Brain microvascular endothelial cell (primary cell): ENCODE results near the gene DNAJB13.

Experiments
- DNase-seq: peaks from one replicate; pipeline ENCODE4 v3.0.0-alpha.2; 2020
- H3K27ac ChIP-seq: fragments of 250-450 bp; sonication (Bioruptor Pico); 2 replicates; pipeline ENCODE4 v1.5.1; 2020; ENCODE audit warnings: mild to moderate bottlenecking, moderate library complexity
- H3K27me3 ChIP-seq: fragments of 250-450 bp; sonication (Bioruptor Pico); replicated peaks from 2 replicates; pipeline ENCODE4 v1.5.1; 2020; ENCODE audit warnings: mild to moderate bottlenecking
- H3K36me3 ChIP-seq: fragments of 250-450 bp; sonication (Bioruptor Pico); replicated peaks from 2 replicates; pipeline ENCODE4 v1.5.1; 2020; ENCODE audit warnings: mild to moderate bottlenecking
- H3K4me3 ChIP-seq: 2 replicates; pipeline ENCODE4 v1.5.1; 2011; ENCODE audit warnings: low read depth, mild to moderate bottlenecking, control low read depth, low read length, moderate library complexity
- in situ Hi-C: cut with HindIII; loops from 2 replicates; pipeline ENCODE4 v1.10.0; 2017; ENCODE audit warnings: low sequenced_read_pairs, low pct_ligation_motif_present
- TF ChIP-seq, protein P1 (sequence below): IDR thresholded peaks from 2 replicates; pipeline ENCODE4 v1.5.1; 2011; ENCODE audit warnings: low read depth, mild to moderate bottlenecking, moderate library complexity, low read length, control low read depth, inconsistent platforms; ENCODE audit errors: missing control alignments

The DNAJB13 gene, protein sequence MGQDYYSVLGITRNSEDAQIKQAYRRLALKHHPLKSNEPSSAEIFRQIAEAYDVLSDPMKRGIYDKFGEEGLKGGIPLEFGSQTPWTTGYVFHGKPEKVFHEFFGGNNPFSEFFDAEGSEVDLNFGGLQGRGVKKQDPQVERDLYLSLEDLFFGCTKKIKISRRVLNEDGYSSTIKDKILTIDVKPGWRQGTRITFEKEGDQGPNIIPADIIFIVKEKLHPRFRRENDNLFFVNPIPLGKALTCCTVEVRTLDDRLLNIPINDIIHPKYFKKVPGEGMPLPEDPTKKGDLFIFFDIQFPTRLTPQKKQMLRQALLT

DNA sequence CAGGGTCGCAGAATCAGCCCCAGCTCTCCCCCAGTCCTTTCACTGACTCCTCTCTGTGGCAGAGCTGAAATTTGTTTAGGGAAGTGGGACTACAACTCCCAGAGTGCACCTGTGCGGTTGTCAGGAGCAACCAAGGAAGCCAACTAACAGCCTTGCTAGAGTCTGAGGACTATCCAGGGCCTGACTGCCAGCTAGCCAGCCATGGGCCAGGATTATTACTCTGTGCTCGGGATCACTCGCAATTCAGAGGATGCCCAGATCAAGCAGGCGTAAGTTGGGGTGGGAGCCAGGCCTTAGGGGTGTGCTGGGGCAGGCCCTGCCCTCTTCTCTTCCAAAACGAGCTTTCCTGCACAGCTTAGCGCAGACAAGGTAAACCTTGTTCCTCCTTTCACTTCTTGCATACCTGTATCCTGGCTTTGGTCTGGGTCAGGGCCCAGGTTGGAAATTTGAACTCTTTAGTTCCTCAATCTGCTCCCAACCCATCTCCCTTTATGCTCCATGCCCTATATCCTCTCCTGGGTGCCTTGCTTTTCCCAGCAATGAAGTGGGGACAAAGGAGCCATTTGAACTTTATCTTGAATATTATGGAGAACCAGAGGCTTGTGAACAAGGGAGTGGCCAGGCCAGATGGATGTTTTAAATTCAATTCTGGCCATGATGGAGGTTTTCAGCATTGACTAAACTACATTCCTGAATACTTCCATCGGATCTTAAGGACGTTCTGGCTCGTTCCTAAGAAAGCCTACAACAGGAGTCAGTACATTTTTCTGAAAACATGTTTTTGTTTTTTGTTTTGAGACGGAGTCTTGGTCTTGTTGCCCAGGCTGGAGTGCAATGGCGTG is at the start of gene DNAJB13:
Gene DNAJB13, plus strand, starts transcription at position 158 of the 842 bp plus-strand sequence. Its CDS starts 44 bp downstream, at position 202.
- Histone ChIP-seq H3K36me3 (no peaks in the 10 kb centered on the region), H3K27me3 (no peaks in the 10 kb centered on the region), H3K27ac (no peak within 1 kb of the TSS), H3K4me3 (no peak within 1 kb of the TSS)
- peak; percentile 56 for DNase-seq
- TF ChIP-seq, protein P1, sequence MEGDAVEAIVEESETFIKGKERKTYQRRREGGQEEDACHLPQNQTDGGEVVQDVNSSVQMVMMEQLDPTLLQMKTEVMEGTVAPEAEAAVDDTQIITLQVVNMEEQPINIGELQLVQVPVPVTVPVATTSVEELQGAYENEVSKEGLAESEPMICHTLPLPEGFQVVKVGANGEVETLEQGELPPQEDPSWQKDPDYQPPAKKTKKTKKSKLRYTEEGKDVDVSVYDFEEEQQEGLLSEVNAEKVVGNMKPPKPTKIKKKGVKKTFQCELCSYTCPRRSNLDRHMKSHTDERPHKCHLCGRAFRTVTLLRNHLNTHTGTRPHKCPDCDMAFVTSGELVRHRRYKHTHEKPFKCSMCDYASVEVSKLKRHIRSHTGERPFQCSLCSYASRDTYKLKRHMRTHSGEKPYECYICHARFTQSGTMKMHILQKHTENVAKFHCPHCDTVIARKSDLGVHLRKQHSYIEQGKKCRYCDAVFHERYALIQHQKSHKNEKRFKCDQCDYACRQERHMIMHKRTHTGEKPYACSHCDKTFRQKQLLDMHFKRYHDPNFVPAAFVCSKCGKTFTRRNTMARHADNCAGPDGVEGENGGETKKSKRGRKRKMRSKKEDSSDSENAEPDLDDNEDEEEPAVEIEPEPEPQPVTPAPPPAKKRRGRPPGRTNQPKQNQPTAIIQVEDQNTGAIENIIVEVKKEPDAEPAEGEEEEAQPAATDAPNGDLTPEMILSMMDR = no peak
- in situ Hi-C loops = no loop called here

DNA sequence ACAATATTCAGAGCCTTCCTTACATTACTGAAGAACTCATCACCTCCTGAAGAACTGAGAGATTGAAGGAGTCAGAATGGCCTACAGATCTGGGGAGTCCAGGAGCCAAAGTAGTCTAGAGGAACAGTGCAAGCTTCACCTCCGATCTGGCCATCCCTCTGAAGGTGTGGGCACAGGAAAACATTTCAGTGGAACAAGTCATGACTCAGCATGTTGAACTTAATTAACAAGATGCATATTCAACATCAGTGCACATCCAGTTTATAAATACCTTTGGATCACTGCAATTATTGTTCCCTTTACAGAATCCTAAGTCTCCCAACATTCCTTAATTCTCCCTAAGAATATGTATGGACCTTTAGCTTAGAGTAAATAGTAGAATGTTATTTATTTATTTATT is 48.5 kb upstream of the DNAJB13 start:
- Histone ChIP-seq H3K27me3 (no peaks in the 10 kb centered on the region), H3K36me3 (peaks cover 5% of the 10 kb centered on the region), H3K4me3 (no peak overlapping the region), H3K27ac (no peak overlapping the region)
- in situ Hi-C loops = no loop called here
- TF ChIP-seq, protein P1 = no peak
- DNase-seq = no peak

DNA sequence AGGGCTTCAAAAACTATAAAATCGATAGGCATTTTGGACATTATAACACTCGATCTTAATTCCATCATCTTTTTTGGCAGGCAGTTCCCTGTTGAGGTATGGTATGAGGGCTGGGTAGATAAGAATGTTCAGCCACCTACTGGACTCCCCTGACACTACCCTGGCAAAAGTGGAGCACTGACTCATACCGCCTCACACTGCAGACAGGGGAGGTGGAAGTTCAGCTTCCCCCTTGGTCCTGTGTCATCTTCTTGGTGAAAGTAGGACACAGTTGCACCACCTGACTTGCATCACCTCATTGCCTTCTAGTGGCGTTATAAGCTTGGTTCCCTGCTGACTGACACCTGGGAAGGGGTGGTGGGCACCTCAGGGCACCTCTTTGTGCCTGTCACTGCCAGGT is 43.6 kb upstream of the DNAJB13 start:
- Histone ChIP-seq H3K27ac (no peak overlapping the region), H3K36me3 (no peaks in the 10 kb centered on the region), H3K27me3 (no peaks in the 10 kb centered on the region), H3K4me3 (no peak overlapping the region)
- DNase-seq = peak; percentile 15
- TF ChIP-seq, protein P1 = no peak
- in situ Hi-C loops = no loop called here

DNA sequence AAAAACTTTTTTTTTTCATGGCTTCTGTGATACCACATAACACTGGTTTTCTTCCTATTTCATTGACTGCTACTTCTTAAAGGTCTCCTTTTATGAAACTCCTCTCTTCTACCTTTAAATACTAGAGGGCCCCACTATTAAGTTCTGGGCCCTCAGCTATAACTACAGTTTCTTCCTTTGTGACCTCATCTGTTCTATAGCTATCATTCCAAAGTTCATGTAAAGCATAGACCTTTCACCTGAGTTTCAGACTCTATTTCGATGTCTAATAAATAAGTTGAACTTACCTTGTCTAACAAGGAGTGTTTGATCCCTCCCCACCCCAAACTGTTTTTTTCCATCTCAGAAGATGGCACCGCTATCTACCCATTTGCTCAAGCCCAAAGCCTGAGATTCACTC is 38.8 kb upstream of the DNAJB13 start:
- H3K4me3 ChIP-seq = no peak overlapping the region
- no peak for DNase-seq
- TF ChIP-seq, protein P1 = no peak
- in situ Hi-C loops = no loop called here
- no peak overlapping the region for H3K27ac ChIP-seq
- peaks cover 3% of the 10 kb centered on the region for H3K36me3 ChIP-seq
- no peaks in the 10 kb centered on the region for H3K27me3 ChIP-seq

DNA sequence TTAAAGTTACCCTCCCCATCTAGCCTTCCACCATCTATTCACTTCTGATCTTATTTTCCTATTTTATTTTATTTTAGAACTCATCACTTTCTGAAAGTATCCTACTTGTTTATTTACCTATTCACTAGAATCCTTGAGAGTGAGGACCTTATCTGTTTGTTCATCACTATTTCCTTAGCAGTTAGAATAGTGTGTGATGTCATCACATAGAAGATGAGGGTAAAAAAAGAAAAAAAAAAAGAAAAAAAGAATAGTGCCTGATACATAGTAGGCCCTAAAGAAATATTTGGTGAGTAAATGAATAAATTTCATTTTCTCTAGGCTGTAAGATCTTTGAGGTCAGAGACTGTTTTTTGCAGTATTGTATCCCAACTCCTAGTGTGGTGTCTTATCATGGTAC is 37.4 kb upstream of the DNAJB13 start:
- Histone ChIP-seq H3K27me3 (no peaks in the 10 kb centered on the region), H3K4me3 (no peak overlapping the region), H3K36me3 (peaks cover 11% of the 10 kb centered on the region), H3K27ac (no peak overlapping the region)
- in situ Hi-C loops = no loop called here
- no peak for DNase-seq
- TF ChIP-seq, protein P1 = no peak
